Osteocyte (in vitro differentiated cells): Measurements from ENCODE around the gene LPAR3. TPM values are rescaled to one million over a fixed set of nuclear protein-coding genes. Genes with fewer than 3 reads are reported as not detected.

Source experiments
- DNase-seq: peaks from one replicate; pipeline ENCODE4 v3.0.0; 2021; ENCODE audit warnings: mixed read lengths; ENCODE audit not compliant: unreplicated experiment; ENCODE audit errors: extremely low spot score
- H3K27ac Mint-ChIP-seq: one replicate; pipeline ENCODE4 v1.8.0; 2021; ENCODE audit warnings: mild to moderate bottlenecking, mixed read lengths; ENCODE audit not compliant: unreplicated experiment
- H3K27me3 Mint-ChIP-seq: one replicate; pipeline ENCODE4 v1.8.0; 2021; ENCODE audit warnings: mixed read lengths; ENCODE audit not compliant: unreplicated experiment
- H3K36me3 Mint-ChIP-seq: one replicate; pipeline ENCODE4 v1.8.0; 2021; ENCODE audit warnings: mixed read lengths; ENCODE audit not compliant: unreplicated experiment
- H3K4me1 Mint-ChIP-seq: one replicate; pipeline ENCODE4 v1.8.0; 2021; ENCODE audit warnings: mixed read lengths; ENCODE audit not compliant: unreplicated experiment
- H3K4me3 Mint-ChIP-seq: one replicate; pipeline ENCODE4 v1.8.0; 2021; ENCODE audit warnings: mild to moderate bottlenecking, moderate library complexity, mixed read lengths; ENCODE audit not compliant: unreplicated experiment
- H3K9me3 Mint-ChIP-seq: one replicate; pipeline ENCODE4 v1.8.0; 2021; ENCODE audit warnings: mixed read lengths; ENCODE audit not compliant: unreplicated experiment
- total RNA-seq: library from RNA; stranded (reverse); gene quantifications from 2 replicates; pipeline ENCODE4 v1.2.1, GENCODE V29; 2021
- TF ChIP-seq, protein P1 (sequence below): fragments of 200-600 bp; sonication (generic); IDR thresholded peaks from 2 replicates; pipeline ENCODE4 v1.5.0; 2021; ENCODE audit warnings: antibody characterized with exemption, mild to moderate bottlenecking, moderate library complexity

Gene LPAR3
- total RNA-seq, 1 donor from 2014 or later, result not detected

DNA sequence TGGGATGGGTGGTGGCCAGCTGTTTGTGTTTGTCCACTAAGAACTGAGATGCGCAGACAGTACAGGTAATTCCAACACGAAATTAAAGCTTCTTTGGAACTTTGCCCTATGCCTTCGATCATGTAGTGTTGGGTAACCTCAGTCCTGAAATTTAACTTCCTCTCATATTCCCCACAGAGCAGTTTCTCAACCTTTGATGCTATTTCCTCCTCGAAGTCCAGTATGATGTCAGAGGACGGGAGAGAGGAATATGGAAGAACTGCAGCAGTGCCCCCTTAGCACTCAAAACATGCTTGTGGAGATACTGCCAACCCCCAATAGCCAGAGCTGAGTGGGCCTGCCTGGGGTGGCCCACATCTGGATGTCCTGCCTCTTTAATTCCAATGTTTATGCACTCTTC lies 3.6 kb downstream of the LPAR3 start:
- peaks cover 46% of the 10 kb centered on the region for H3K27me3 Mint-ChIP-seq
- TF ChIP-seq, protein P1, sequence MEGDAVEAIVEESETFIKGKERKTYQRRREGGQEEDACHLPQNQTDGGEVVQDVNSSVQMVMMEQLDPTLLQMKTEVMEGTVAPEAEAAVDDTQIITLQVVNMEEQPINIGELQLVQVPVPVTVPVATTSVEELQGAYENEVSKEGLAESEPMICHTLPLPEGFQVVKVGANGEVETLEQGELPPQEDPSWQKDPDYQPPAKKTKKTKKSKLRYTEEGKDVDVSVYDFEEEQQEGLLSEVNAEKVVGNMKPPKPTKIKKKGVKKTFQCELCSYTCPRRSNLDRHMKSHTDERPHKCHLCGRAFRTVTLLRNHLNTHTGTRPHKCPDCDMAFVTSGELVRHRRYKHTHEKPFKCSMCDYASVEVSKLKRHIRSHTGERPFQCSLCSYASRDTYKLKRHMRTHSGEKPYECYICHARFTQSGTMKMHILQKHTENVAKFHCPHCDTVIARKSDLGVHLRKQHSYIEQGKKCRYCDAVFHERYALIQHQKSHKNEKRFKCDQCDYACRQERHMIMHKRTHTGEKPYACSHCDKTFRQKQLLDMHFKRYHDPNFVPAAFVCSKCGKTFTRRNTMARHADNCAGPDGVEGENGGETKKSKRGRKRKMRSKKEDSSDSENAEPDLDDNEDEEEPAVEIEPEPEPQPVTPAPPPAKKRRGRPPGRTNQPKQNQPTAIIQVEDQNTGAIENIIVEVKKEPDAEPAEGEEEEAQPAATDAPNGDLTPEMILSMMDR, result no peak
- H3K9me3 Mint-ChIP-seq, result no peaks in the 10 kb centered on the region
- peaks cover 9% of the 10 kb centered on the region for H3K4me1 Mint-ChIP-seq
- H3K36me3 Mint-ChIP-seq, result no peaks in the 10 kb centered on the region
- no peak for DNase-seq
- H3K27ac Mint-ChIP-seq, result no peak overlapping the region
- H3K4me3 Mint-ChIP-seq, result no peak overlapping the region

DNA sequence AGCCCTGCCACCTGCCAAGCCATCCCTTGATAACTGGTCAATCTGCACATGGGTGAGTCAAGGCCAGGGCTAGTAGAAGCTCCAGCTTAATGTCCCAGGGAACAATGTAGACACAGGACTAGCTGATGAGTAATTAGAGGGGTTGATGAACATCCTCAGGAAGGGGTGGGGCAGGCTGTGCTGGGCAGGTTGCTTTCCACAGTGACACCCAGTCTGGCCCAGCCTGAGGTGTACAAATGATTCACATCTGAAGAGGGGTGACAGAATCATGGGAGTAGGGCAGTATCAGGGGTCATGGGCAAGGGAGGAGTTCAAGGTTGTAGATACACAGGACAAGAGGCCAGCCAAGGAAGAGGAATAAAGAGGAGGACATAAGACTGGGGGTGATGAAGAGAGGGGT lies 4.3 kb downstream of the LPAR3 start:
- Mint-ChIP-seq H3K4me3 (no peak overlapping the region), H3K27me3 (peaks cover 45% of the 10 kb centered on the region), H3K36me3 (no peaks in the 10 kb centered on the region), H3K9me3 (no peaks in the 10 kb centered on the region), H3K27ac (no peak overlapping the region), H3K4me1 (peaks cover 9% of the 10 kb centered on the region)
- TF ChIP-seq, protein P1, result no peak
- no peak for DNase-seq

DNA sequence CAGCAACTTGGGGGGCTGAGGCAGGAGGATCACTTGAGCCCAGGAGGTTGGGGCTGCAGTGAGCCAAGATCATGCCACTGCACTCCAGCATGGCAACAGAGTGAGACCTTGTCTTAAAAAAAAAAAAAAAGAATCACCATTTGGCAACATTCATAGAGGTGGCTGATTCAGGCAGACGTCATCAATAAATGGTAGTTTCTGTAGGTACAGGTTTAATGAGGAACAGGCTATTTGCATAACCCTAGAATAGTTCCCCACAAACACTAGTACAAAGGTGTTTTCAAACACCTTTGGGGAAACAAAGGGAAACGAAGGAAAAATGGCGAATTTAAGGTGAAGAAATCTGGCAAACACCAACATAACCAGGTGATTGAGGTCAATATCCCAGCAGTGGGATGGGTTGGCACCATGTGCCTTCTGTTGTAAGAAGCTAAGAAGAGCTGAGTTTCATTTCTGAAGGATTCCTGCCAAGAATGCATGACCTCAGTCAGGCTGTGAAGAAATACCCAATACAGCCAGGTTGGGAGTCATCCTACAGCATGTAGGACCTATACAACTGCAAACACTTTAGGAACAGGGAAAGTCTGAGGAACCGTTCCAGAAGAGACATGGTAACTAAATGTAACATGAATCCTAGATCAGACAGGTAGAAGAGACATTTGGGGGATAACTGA lies 5.6 kb downstream of the LPAR3 start:
- peaks cover 4% of the 10 kb centered on the region for H3K4me1 Mint-ChIP-seq
- no peaks in the 10 kb centered on the region for H3K9me3 Mint-ChIP-seq
- DNase-seq, result no peak
- no peak overlapping the region for H3K27ac Mint-ChIP-seq
- H3K36me3 Mint-ChIP-seq, result no peaks in the 10 kb centered on the region
- TF ChIP-seq, protein P1, result no peak
- H3K4me3 Mint-ChIP-seq, result no peak overlapping the region
- peaks cover 37% of the 10 kb centered on the region for H3K27me3 Mint-ChIP-seq

DNA sequence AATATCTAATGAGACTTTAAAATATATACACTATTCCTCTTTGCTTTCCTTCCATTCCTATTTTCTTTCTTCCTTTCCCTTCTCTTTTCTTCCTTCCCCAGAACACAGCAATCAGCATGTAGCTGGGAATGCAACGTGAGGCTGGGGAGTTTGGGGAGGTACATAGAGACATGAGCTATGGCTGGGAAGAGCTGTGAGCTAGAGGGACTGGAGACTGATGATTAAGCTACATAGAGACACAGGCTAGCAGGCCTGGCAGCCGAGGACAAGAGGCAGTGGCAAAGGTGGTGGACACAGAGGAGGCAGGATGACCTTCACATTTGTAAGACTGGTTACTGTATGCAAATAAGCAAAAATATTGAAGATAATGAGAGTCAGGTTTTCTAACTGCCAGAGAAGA lies 7.5 kb downstream of the LPAR3 start:
- no peak overlapping the region for H3K4me3 Mint-ChIP-seq
- no peak for DNase-seq
- H3K36me3 Mint-ChIP-seq, result no peaks in the 10 kb centered on the region
- no peaks in the 10 kb centered on the region for H3K9me3 Mint-ChIP-seq
- H3K27me3 Mint-ChIP-seq, result peaks cover 23% of the 10 kb centered on the region
- H3K4me1 Mint-ChIP-seq, result peaks cover 2% of the 10 kb centered on the region
- TF ChIP-seq, protein P1, result no peak
- no peak overlapping the region for H3K27ac Mint-ChIP-seq

DNA sequence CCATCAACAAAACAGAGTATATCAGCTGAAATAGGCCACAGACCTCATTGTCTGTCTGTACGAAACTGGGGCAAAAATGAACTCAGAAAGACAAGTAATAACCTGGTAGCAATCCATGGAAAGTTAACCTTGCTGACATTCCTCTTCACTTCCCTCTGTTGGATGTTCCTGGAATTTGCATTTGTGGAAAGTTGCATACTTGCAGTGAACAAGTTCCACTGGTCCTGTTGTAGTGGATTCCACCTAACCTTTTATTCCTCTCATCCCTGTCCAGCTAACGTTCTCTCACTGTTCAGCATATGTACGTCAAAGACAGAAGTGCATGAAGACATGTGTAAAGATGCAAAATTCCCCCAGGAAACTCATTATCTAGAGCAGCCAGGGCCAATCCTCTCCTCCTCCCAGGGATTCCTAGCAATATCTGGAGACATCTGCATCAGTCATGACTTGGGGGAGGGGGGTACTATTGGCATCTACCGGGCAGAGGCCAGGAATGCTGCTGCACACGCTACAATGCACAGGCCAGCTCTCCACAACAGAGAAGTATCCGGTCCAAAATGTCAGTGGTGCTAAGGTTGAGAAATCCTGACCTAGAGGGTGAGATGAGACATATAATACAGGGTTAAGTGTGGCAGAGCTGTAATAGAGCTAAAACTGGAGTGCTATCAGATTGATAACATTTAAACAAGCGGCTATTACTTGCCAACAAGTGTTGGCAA lies 8.2 kb downstream of the LPAR3 start:
- Mint-ChIP-seq H3K4me1 (no peaks in the 10 kb centered on the region), H3K27ac (no peak overlapping the region), H3K9me3 (no peaks in the 10 kb centered on the region), H3K27me3 (peaks cover 22% of the 10 kb centered on the region), H3K36me3 (no peaks in the 10 kb centered on the region), H3K4me3 (no peak overlapping the region)
- no peak for DNase-seq
- TF ChIP-seq, protein P1, result no peak
